Cerebellar nuclear complex (tissue), 1 donor: Measurements from ENCODE around the gene BLTP1.
"Not testable (repeated sequence)": the region's sequence is repeated elsewhere in the genome, so short reads cannot be mapped to it uniquely, and the experiment has no call there.

Source experiments
- DNase-seq, 2 experiments: peaks; one replicate each; lab custom pipeline; 2025; lab: John Stamatoyannopoulos, UW

The BLTP1 gene, protein sequence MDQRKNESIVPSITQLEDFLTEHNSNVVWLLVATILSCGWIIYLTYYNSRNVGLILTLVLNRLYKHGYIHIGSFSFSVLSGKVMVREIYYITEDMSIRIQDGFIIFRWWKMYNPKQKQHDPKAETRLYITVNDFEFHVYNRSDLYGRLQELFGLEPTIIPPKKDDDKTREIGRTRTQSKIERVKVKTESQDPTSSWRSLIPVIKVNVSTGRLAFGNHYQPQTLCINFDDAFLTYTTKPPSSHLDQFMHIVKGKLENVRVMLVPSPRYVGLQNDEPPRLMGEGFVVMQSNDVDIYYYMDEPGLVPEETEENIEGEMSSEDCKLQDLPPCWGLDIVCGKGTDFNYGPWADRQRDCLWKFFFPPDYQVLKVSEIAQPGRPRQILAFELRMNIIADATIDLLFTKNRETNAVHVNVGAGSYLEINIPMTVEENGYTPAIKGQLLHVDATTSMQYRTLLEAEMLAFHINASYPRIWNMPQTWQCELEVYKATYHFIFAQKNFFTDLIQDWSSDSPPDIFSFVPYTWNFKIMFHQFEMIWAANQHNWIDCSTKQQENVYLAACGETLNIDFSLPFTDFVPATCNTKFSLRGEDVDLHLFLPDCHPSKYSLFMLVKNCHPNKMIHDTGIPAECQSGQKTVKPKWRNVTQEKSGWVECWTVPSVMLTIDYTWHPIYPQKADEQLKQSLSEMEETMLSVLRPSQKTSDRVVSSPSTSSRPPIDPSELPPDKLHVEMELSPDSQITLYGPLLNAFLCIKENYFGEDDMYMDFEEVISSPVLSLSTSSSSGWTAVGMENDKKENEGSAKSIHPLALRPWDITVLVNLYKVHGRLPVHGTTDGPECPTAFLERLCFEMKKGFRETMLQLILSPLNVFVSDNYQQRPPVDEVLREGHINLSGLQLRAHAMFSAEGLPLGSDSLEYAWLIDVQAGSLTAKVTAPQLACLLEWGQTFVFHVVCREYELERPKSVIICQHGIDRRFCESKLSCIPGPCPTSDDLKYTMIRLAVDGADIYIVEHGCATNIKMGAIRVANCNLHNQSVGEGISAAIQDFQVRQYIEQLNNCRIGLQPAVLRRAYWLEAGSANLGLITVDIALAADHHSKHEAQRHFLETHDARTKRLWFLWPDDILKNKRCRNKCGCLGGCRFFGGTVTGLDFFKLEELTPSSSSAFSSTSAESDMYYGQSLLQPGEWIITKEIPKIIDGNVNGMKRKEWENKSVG (N-terminal part only)

DNA sequence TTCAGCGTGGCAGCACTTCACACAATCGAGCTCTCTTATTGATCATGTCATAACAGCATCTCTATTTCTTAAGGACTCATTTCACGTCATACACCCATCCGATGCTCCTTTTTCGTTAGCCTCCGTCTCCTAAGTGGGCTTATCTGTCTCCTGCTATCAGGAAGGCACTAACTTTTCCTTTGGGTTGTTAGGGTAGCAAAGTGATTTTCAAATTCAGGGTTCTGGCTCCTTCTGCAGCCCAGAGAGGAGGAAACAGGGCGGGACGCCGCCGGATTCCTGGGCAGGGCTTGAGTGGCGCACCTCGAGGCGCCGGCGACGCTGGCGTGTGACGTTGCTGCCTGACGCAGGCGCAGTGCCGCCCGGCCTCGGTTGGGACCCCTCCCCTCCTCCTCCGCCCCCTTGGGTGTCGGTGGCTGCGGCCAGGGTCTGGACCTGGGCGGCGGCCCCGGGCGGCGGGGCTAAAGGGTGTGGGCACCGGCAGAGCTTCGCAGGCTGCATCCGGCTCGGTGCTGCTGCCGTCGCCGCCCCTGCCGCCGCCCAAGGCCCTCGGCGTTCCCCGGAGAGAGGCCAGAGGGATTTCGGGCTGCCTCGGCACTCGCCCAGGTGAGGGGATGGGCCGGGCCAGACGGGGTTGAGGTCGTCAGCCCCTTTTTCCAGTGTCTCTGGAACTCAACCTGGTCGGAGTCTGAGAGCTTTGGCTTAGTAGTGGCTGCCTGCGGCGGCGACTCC lies at the start of gene BLTP1:
Gene BLTP1, plus strand, starts transcription at position 350 of the 729 bp plus-strand sequence. CDS start 18,317 bp downstream, outside the sequence.
- peak; percentile 29 to 67 for DNase-seq

DNA sequence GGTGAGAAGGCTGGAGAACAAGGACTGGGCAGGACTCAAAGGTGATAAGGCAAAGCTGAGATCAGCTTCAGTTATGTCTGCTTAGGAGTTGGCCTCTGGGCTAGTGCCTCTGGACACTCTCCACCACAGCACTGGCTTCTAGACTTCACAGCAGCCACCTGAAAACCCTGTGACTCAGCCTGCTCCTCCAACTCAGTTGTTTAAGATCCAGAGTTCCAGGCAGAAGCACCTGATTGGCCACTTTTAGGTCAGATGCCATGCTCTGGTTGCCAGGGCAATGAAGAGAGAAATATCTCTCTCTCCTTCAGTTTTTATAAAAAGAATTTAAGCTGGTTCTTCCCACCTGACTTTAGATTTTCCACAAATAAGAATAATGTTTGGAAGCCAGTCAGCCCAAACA lies 47.9 kb upstream of the BLTP1 start:
- DNase-seq: no peak

DNA sequence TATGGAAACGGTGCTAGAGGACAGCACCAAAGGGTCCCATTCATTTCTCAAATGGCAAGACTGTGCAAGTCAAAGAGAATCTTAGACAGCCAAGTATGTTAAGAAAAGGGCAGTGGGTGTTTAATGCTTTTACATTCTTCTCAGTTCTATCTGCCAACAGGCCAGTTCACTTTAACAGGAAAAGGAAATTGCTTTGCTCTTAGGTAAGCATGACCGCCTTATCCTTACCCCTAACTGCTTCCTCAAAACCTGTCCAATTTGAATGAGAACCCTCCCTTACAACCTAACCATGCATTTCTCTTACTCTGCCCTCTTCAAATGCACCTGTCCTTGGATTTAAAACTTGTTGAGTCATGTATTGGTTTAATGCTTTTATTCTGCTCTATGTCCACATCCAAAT lies 44.5 kb upstream of the BLTP1 start:
- no peak for DNase-seq

DNA sequence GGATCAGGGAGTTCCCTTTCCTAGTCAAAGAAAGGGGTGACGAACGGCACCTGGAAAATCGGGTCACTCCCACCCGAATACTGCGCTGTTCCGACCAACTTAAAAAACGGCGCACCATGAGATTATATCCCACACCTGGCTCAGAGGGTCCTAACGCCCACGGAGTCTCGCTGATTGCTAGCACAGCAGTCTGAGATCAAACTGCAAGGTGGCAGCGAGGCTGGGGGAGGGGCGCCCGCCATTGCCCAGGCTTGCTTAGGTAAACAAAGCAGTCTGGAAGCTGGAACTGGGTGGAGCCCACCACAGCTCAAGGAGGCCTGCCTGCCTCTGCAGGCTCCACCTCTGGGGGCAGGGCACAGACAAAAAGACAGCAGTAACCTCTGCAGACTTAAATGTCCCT lies 41.8 kb upstream of the BLTP1 start:
- DNase-seq: not testable (repeated sequence)

DNA sequence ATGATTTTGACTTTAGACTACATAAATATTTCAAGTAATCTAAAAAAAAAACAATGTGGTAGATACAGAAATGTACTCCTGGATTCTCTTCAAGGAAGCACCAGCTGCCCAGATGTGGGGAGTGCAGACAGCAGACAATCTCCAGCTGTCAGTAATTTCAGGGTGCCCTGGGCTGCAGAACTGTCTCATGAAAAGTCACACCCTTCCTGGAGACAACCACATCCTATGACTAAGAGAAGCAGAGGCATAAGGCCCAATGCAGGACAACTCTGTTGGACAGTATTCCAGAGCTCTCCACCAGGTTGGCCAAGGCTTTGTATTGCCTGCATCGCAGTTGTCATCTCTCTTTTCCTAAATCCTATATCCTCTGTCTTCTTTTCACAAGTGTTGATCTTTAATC lies 34.4 kb upstream of the BLTP1 start:
- no peak for DNase-seq

DNA sequence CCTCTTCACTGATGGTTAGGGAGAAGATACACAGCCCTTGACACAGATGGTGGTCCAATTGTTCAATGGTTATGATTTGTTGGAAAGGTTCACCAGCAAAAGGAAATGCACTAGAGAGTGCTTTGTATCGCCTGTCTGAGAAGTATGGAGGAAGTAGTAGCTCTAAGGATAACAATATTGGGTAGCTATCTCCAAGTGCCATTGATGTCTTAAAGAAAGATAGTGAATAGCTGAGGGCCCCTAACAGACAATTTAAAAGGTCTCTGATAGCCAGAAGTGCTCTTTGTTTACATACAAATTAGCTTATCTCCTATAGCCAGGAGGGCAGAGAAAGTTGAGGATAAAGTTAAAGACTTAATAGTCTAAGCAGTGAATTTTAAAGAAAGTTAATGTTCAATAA lies 33.9 kb upstream of the BLTP1 start:
- DNase-seq: no peak

DNA sequence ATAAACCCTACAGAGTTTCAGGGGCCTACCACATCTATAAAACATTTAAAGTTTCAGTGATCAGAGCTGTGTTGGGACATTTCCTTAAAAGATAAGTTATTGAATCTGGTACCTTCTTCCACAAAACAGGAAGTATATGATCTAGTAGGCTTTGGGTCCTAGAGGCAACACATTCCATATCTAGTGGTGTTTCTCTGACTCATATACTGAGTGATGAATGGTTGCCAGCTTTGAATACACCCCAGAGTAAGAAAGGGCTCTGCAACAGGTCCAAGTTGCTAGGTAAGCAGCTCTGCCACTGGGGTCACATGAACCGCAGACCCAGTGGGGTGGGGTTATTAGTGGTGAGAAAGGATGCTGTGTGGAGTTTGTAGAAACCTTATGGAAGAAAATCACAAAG lies 32.4 kb upstream of the BLTP1 start:
- no peak for DNase-seq

DNA sequence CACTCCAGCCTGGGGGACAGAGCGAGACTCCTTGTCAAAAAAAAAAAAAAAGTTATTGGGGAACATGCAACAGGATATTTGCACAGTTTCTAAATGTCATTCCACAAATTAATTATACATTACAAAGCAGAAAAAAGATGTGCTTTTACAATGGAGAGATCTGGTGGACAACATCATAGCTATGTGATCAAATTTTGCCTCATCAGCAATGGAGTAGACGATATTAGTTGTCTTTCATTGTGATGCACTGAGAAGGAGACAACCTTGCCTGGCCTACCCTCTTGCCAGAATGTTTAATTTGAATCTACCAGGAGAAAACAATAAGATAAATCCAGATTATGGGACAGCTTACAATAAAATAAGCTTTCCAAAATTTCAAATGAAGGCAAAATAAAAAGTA lies 30.5 kb upstream of the BLTP1 start:
- DNase-seq: no peak

DNA sequence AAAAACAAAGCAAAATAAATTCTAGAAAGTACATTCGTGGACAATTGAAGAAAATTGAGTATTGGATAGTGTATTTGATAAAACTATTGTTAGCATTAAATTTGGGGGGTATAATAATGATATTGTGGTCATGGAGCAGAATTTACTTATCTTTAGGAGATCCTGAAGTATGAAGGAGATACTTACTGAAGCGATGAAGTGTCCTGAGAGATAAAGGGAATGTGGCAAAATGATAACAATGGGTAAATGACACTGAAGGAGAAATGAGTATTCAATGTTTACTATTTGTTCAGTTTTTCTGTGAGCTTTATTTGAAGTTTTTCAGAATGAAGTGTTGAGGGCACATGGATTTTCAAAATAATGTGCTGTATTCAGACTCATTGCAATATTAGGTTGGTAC lies 30.0 kb upstream of the BLTP1 start:
- DNase-seq: no peak

DNA sequence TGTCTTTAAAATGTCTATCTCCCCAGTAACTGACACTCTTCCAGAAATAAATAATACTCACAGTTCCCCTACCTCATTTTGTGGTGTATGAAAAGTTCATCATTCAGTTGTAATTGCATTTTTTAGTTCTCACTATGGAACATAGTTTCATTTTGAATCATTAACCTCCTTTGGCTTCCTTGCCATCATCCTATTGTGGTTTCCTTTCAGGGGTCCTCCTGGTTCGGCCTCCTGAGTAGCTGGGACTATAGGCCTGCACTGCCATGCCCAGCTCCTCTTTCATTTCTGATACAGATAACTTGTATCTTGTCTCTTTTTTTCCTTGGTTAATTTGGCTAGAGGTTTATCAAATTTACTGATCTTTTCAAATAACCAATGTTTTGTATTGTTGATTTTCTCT lies 23.1 kb upstream of the BLTP1 start:
- no peak for DNase-seq

DNA sequence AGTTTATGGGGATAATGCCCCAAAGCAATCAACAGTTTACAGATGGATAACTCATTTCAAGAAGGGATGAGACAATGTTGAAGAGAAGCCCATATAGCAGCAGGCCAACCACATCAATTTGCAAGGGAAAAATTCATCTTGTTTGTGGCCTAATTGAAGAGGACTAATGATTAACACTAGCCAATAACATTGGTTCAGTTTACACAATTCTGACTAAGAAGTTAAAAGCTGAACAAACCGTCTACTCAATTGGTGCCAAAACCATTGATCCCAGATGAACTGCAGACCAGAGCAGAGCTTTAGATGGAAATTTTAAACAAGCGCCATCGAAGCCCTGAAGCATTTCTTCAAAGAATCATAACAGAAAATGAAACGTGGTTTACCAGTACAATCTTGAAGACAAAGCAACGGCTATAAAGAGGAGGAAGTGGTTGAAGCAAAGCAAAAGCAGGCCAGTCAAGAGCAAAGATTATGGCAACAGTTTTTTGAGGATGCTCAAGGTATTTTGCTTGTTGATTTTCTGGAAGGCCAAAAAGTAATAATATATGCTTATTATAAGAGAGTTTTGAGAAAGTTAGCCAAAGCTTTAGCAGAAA lies 20.5 kb upstream of the BLTP1 start:
- no peak for DNase-seq

DNA sequence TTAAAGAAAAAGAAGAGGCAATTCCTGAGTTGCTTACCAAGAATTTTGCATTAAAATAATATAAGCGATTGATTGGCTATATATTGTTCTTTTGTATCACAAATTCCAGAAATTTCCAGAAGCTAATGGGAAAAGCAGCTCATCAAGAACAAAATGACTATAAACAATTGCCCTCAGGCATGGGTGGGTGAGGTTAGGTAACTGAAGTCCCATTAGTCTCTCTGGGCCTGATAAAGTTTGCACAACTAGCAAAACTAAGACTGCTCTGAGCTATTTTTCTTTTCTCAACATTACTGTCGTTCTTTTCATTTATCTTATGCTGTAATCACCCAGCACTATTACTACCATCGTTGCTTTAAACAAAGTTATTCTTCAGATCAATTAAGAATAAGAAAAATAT lies 19.2 kb upstream of the BLTP1 start:
- DNase-seq: no peak

DNA sequence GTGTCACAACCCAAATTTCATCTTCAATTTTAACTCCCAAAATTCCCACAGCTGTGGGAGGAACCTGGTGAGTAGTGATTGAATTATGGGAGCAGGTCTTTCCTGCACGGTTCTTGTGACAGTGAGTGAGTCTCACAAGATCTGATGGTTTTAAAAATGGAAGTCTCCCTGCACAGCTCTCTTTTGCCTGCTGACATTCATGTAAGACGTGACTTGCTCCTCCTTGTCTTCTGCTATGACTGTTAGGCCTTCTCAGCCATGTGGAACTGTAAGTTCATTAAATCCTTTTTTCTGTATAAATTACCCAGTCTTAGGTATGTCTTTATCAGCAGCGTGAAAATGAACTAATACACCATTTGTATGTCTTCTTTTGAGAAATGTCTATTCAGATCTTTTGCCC lies 13.0 kb upstream of the BLTP1 start:
- no peak for DNase-seq

DNA sequence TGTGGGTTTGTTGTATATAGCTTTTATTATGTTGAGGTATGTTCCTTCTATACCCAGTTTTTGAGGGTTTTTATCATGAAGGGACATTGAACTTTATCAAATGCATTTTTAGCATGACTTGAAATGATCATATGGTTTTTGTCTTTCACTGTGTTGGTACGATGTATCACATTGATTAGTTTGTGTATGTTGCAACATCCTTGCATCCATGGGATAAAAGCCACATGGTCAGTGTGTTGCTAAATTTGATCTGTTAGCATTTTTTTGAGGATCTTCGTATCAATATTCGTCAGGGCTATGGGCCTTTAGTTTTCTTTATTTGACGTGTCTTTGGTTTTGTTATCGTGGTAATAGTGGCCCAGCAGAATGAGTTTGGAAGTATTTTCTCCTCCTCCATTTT lies 11.3 kb upstream of the BLTP1 start:
- DNase-seq: no peak

DNA sequence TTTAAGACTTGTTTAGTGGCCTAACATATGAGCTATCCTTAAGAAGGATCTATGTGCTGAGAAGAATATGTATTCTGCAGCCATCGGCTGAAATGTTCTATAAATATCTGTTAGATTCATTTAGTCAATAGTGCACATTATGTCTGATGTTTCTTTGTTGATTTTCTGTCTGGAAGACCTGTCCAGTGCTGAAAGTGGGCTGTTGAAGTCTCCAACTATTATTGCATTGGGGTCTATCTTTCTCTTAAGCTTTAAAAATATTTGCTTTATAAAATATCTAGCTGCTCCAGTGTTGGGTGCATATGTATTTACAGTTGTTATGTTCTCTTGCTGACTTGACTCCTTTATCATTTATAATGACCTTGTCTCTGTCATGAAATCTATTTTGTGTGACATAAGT lies 9.4 kb upstream of the BLTP1 start:
- no peak for DNase-seq

DNA sequence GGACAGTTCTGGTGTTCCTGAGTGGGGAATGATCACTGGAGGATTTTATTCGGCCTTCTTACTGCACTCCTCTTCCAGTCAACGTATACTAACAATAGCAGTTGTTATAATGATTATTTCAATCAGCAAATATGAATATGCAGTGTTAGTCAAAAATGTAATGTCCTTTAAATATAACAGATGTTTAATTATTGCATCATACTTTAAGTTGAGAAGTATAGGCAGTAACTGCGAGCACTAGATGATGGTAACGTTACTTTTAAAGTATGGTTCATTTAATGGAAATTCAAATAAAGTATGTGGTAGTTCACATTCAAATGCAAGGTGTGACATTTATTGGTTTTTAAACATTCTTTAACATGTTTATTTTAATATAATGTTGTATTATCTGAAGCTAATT lies 5.5 kb upstream of the BLTP1 start:
- no peak for DNase-seq

DNA sequence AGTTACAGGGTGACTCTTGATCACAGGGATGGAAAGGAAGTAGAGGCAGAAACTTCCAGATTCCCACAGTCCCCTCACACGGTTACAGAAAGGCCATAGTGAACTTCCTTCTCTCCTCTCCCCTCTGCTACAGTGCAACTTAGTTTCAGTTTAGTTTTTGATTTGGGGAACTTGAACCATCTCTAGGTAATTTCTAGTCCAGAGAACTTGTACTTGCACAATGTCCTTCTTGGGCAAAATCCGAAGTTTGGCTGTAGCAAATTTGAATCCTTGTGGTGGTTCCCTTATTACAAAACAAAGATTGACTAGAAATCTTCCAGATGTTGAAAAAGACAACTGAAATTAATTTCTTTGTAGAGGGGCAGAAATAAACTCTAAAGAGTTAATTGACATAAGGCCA lies 1.2 kb upstream of the BLTP1 start:
- no peak for DNase-seq

DNA sequence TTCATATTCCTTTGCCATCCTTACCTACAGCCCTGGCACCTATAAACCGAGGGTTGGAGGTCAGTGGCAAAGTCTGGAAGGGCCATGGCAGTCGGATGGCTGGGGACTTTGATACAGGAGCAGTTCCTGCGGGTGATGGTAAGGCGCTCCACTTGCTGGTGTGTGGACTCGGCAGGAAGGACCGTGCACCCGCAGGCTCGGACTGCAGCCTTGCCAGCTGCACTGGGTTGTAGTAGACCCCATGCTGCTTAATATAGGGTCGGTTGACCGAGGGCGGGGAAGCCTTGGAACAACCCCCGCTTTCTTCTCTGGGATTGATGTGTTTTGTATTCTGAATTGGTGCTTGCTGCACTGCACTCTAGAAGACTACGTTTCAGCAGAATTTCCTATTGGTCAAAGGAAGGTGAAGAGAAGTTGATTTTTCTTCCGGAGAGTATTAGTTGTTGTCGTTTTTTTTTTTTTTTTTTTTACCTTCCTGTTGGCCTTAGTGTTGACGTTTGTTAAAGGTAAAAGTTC lies 638 bp downstream of the BLTP1 start:
- no peak for DNase-seq

DNA sequence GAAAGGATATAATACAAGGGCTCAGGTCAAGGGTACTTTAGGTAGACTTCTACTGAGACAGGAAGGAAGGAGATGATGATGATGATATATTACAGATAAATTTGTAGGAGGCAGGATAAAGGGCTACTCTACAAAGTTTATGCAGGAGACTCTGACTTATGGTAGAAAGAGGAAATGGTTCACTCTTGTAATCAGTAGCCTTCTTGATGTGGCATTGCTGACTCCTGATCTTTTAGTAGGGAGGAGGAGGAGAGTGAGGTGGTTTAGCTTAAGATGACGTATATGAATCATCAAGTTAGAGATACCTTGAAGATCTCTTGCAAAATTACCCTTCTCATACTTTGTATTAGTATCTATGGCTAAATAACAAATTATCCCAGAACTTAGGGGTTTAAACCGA lies 4.7 kb downstream of the BLTP1 start:
- no peak for DNase-seq

DNA sequence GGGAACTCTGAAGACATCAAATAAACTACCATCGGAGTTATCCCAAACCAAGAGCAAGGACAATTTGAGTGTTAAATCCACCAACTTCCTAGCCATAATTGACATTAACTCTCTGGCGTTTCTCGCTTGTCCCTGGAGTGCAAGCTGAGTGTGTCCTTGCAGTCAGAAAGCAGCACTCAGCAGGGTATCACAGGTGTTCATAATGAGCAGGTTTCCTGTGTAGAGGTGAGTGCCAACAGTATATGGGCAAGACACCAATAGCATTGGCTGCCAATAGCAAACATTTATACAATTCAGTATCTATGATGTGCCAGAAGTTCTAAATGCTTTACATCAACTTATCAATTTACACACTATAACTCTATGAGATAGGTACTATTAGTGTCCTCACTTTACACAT lies 11.2 kb downstream of the BLTP1 start:
- DNase-seq: no peak

DNA sequence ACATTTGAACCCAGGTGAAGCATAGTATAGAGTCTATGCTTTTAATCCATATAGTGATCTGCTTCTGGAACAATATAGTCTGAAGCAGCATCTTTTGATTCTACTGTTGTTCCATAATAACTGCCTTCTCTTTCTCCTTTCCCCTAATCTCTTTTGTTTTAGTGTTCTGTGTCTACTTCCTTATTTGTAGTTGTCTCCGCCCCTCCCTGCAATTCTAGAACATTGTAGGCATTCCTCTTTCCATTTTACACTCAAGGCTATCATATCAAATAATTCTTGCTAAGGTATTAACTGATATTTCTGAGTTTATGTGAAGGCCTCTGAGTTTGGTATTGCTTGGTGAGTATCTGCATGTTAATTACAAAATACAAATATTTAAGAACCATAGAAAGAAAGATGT lies 11.6 kb downstream of the BLTP1 start:
- no peak for DNase-seq
